Measurements from ENCODE around the gene ISOC2.

Gene ISOC2

GRCh38 chr19:55477905-55478304 is 16.5 kb upstream of the ISOC2 start:
- TF ChIP-seq GATA1 (IDR thresholded peaks at IDR 0.05; ENCODE audit: low read depth, low read length) (no peak), POLR2A (IDR thresholded peaks at IDR 0.05; ENCODE audit: low read length) (no peak)
- DNase-seq = no peak

GRCh38 chr19:55476100-55476775 is 14.8 kb upstream of the ISOC2 start, which contains the start of gene ZNF628:
ZNF628 (plus strand) TSS chr19:55476617; CDS start chr19:55479911, 3,294 bp downstream.
- DNase-seq = peak; percentile 99
- TF ChIP-seq GATA1 (IDR thresholded peaks at IDR 0.05; ENCODE audit: low read depth, low read length) (no peak), POLR2A (IDR thresholded peaks at IDR 0.05; ENCODE audit: low read length) (peak; percentile 53)

GRCh38 chr19:55474269-55475265 is 13.1 kb upstream of the ISOC2 start:
- no peak for DNase-seq
- TF ChIP-seq POLR2A (IDR thresholded peaks at IDR 0.05; ENCODE audit: low read length) (no peak), GATA1 (IDR thresholded peaks at IDR 0.05; ENCODE audit: low read depth, low read length) (no peak)

- TF ChIP-seq GATA1 (IDR thresholded peaks at IDR 0.05; ENCODE audit: low read depth, low read length) (no peak), POLR2A (IDR thresholded peaks at IDR 0.05; ENCODE audit: low read length) (no peak)
- DNase-seq = no peak
Measured at GRCh38 chr19:55473225-55474012, 12.0 kb upstream of the ISOC2 start.

GRCh38 chr19:55472463-55472862 is 11.0 kb upstream of the ISOC2 start:
- TF ChIP-seq POLR2A (IDR thresholded peaks at IDR 0.05; ENCODE audit: low read length) = no peak
- no peak for TF ChIP-seq GATA1 (IDR thresholded peaks at IDR 0.05; ENCODE audit: low read depth, low read length)
- DNase-seq = no peak

- DNase-seq = no peak
- no peak for TF ChIP-seq GATA1 (IDR thresholded peaks at IDR 0.05; ENCODE audit: low read depth, low read length)
- no peak for TF ChIP-seq POLR2A (IDR thresholded peaks at IDR 0.05; ENCODE audit: low read length)
Measured at GRCh38 chr19:55471266-55471665, 9.8 kb upstream of the ISOC2 start.

- TF ChIP-seq GATA1 (IDR thresholded peaks at IDR 0.05; ENCODE audit: low read depth, low read length) = no peak
- no peak for DNase-seq
Measured at GRCh38 chr19:55468054-55468393, 6.6 kb upstream of the ISOC2 start.

- peak; percentile 85 to 89 for DNase-seq
- TF ChIP-seq POLR2A (IDR thresholded peaks at IDR 0.05; ENCODE audit: low read length) = no peak
Measured at GRCh38 chr19:55467236-55468053, 6.0 kb upstream of the ISOC2 start.

GRCh38 chr19:55466241-55466614 is 4.8 kb upstream of the ISOC2 start:
- no peak for DNase-seq
- TF ChIP-seq POLR2A (IDR thresholded peaks at IDR 0.05; ENCODE audit: low read length) (no peak), GATA1 (IDR thresholded peaks at IDR 0.05; ENCODE audit: low read depth, low read length) (no peak)

GRCh38 chr19:55465460-55466240 is 4.2 kb upstream of the ISOC2 start:
- TF ChIP-seq GATA1 (IDR thresholded peaks at IDR 0.05; ENCODE audit: low read depth, low read length) (no peak), POLR2A (IDR thresholded peaks at IDR 0.05; ENCODE audit: low read length) (no peak)
- DNase-seq = peak; percentile 38 to 48

- DNase-seq = no peak
- TF ChIP-seq GATA1 (IDR thresholded peaks at IDR 0.05; ENCODE audit: low read depth, low read length) (no peak), POLR2A (IDR thresholded peaks at IDR 0.05; ENCODE audit: low read length) (no peak)
Measured at GRCh38 chr19:55464662-55465054, 3.2 kb upstream of the ISOC2 start, which contains the start of gene C19orf85. C19orf85 (minus strand) TSS chr19:55464751; CDS start chr19:55464554, 197 bp downstream.

GRCh38 chr19:55464039-55464661 is 2.7 kb upstream of the ISOC2 start:
- TF ChIP-seq GATA1 (IDR thresholded peaks at IDR 0.05; ENCODE audit: low read depth, low read length) = no peak
- TF ChIP-seq POLR2A (IDR thresholded peaks at IDR 0.05; ENCODE audit: low read length) = no peak

More at GRCh38 chr19:55464039-55464661, 2.7 kb upstream of the ISOC2 start:
- DNase-seq = no peak

Data from erythroblast (primary cell).